Kidney glomerular epithelial cell (primary cell): ENCODE data around the gene ABHD17B.
A peak's percentile ranks its signal among the peaks of the same experiment; 100 is the strongest.
"Not testable (repeated sequence)": the region's sequence is repeated elsewhere in the genome, so short reads cannot be mapped to it uniquely, and the experiment has no call there.

Experiments used
- DNase-seq: peaks from one replicate; lab custom pipeline; 2025; lab: John Stamatoyannopoulos, UW

The ABHD17B gene

GRCh38 chr9:71911061-71911907, at the start of gene ABHD17B, which contains the start of gene C9orf85:
Gene ABHD17B, minus strand, starts transcription at chr9:71911193. Its CDS starts 36,113 bp downstream, at chr9:71875080.
Gene C9orf85, plus strand, starts transcription at chr9:71911639. Its CDS starts 96 bp downstream, at chr9:71911735.
- peak; percentile 99 for DNase-seq

DNA sequence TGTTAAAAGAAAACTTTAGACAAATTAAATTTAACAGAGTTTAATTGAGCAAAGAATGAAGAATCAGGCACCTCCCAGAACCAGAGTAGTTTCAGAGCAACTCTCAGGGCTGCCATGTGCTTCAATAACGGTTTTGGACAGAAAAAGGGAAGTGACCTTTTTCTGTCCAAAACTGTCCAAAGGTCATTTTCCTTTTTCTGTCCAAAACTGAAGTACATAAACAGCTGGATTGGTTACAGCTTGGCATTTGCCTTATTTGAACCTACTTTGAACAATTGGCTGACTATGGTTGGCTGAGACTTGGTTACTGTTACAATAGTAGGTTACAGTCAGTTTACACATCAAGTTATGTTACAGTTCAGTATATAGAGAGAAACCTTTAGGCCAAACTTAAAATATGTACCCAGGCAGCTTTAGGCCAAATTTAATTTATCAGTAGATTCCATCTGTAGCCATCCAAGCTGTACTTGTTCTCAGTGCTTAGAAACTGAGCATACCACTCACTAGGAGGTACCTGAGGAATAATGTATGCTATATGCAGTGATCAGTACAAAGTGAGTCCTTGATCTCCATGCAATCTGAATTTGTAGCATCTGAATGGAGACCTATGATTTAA, 44.4 kb upstream of the ABHD17B start:
- no peak for DNase-seq

DNA sequence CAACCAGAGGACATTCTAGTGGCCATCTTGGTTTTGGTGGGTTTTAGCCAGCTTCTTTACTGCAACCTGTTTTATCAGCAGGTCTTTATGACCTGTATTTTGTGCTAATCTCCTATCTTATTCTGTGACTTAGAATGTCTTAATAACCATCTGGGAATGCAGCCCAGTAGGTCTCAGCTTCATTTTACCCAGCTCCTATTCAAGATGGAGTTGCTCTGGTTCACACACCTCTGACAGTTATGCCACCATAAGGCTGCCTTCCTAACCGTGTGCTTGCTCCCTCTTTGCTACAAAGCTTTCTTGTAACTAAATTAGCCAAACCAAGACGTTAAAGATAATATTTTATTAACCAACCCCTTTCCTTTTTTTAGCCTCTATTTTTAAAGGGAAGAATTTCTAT, 43.7 kb upstream of the ABHD17B start:
- DNase-seq, result not testable (repeated sequence)

- DNase-seq, result no peak
These were observed 33.9 kb upstream of the ABHD17B start for GRCh38 chr9:71944754-71945375.

DNA sequence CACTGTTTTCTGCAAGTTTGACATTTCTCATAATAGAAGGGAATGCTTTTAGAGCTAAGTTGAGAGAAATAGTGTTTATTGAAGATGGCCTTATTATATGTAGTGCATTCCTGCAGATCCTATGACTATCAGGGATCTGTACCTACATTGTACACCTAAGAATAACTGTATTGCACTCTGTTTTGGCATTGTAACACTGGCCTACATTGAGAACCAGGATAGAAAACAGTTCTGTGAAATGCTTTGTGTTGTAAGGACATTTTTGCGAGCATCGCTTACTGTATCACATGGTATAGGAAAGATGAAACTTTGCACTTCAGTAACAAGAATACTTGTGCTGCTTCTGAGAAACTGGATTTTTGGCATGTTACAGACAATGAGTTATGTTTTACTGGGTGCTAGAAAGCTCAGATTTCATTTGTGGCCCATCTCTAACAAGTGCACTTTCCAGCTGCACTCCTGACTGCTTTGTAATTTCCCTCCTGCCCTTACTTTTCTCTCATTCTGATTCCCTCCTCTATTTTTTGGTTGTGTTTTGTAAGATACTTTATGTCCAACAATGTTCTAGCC, 31.1 kb upstream of the ABHD17B start:
- DNase-seq, result no peak

DNA sequence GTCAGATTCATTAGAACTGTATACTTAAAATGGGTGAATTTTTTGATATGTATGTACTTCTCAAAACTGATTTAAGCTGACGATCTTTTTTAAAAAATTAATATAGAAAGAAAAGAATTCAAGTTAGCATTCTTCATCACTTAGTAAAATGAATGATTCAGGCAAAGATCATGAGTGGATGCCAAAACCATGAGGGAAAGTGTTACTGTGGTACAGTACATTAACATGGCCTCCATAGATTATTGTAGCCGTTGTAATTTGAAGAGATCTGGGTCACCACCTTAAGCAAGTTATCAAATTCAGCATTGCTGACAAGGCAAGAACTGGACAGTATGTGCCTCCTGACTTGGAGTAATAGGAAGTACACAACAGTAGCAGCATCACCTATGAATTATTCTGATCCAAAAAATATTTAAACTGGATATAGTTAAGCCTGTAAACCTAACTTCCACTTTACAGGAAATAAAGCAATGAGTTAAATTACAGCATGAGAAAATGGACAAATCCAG, 30.1 kb upstream of the ABHD17B start:
- DNase-seq, result no peak

DNA sequence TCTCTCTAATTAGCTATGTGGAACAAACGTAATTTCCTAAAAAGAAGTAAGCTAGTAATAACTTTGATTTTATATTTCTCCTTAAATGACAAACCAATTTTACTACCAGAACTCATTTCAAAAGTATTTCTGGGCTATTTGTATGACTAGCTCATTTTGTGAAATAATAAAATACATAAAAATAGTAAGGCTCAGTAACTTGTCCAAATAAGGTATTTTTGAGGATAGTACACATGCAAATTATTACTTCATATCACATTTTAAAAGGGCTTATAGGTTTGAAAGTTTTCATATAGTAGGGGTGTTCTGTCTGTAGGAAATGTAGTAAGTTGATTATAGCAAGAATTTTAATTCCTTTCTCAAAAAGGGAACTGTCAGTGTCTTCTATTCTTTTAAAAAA, 26.9 kb upstream of the ABHD17B start:
- no peak for DNase-seq

GRCh38 chr9:71937070-71937625, 26.2 kb upstream of the ABHD17B start:
- no peak for DNase-seq

DNA sequence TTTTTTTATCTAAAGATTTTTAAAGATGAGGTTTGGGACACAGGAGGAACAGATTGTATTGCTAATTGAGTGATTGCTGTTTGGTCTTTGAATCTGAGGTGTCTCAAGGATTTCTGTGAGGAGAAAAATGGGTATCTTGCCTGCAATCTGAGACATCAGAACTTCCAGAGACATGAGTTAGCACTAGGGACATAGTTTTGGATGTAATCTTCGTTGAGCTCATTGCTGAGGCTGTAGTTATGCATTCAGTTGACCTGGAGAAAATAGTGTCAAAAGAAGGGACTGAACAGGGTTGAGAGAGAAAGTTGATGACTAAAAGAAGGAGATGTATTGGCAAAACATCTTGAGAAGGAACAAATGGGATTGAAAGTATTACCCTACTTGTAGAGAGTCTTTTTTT, 25.1 kb upstream of the ABHD17B start:
- no peak for DNase-seq

DNA sequence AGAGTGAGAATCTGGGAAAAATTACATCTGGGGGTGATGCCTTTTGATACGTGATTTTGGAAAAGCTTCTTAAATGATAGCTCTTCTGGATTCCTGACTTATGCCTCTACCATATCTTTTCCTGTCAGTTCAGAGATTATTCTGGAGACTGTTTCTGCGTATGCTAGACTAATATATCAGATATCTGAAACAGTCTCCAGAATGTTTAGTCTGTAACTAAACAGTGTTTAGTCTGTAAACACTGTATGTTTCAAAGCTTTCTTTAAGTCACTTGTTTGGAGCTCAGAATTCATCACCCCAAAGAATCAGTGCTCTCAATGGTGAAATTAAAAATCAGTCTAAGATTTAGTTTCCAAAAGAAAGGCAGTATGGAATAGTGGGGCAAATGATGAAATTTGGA, 20.2 kb upstream of the ABHD17B start:
- DNase-seq, result no peak

GRCh38 chr9:71929791-71930440, 18.9 kb upstream of the ABHD17B start:
- DNase-seq, result no peak

DNA sequence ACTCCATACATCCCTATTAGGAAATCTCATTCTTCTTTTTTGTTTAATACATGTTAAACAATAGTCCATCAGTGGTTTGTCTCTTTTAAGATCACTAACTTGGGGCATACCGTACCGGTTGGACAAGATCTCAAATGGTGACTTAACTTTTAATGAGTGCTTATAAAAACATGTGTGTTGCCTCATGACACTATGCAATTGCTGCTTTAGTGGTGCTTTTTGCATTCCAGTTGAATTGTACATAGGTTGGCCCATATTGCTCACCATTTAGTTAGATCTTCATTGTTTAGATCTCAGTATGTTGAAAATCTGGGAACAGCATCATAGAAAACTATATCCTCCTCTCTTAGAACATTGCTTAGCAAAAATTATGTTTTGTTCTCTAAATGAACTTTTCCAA, 18.2 kb upstream of the ABHD17B start:
- DNase-seq, result no peak

GRCh38 chr9:71928806-71929205, 17.8 kb upstream of the ABHD17B start:
- DNase-seq, result no peak

- DNase-seq, result no peak
These were observed 17.4 kb upstream of the ABHD17B start for GRCh38 chr9:71928376-71928775.

- no peak for DNase-seq
These were observed 14.8 kb upstream of the ABHD17B start for GRCh38 chr9:71925834-71926233.

DNA sequence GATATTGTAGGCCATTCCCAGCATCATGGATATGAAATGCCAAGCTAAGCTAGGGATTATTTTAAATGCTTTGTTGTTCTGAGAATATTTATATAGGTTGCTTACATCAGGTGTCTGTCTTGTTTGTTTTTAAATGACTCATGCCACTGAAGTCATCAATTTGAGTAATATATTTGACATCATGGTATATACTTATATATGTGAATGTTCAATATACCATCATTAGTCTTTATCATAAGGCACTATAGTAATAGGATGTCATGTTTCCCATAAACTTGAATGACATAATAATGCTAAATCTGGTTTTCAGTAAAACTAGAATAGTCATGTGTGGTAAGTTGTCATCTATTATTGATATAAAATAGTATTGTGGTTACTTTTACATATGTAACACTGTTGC, 13.6 kb upstream of the ABHD17B start:
- no peak for DNase-seq

DNA sequence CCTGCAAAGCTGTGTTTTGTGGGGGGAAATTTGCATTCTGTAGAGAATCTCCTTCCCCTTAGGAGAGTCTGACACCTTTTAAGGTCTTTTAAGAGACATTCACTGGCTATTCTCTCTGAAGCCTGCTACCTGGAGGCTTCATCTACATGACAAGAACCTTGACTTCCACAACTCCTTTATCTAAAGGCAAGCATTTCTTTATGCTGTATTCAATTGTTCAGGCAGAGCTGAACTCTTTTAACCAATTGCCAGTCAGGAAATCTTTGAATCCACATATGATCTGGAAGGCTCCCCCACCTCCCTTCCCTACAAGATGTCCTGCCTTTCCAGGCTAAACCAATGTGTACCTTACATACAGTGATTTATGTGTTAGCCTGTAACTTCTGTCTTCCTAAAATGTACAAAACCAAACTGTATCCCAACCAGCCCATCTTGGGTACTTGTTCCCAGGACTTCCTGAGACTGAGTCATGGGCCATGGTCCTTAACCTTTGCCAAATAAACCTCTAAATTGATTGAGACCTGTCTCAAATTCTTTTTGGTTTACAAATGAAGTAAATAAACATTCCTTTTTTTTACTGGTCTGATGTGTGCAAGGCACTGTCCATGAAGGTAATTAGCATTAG, 10.3 kb upstream of the ABHD17B start:
- no peak for DNase-seq

GRCh38 chr9:71920456-71921189, 9.6 kb upstream of the ABHD17B start:
- no peak for DNase-seq

GRCh38 chr9:71918419-71918818, 7.4 kb upstream of the ABHD17B start:
- no peak for DNase-seq

DNA sequence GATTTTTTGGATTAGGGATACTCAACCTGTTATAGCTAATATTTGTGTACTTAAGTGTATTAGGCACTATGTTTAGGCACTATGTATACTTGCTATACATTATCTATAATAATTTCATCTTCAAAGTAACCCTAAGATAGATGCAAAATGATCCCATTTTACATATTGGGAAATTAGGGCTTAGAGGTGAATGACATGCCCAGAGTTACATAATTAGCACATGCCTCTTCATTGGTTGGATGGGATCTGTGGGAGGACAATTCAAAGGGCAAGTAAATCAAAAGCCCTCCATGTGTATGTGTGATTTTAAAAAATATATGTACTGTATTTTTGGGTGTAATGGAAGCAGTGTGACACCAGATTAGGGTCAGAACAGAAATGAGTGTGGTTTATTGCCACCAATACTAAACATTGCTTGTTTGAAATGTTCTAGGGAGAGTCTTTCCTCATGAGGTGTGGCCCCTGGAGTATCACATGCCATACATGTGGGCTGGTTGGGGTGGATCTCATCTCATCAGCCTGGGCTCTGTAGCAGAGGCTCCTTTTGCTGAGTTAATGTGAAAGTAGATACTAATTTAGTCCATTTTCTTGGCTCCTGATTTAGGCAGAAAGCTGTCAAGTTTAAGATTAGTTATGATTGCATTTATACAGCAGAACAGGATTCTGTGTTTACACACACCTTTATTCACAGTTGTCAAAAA, 6.0 kb upstream of the ABHD17B start:
- DNase-seq, result no peak
